ENCODE measurements around the gene MAK.

- no peak for TF ChIP-seq EZH2 (IDR thresholded peaks at IDR 0.05)
- no peak for TF ChIP-seq POLR2AphosphoS5 (IDR thresholded peaks at IDR 0.05; ENCODE audit: borderline replicate concordance, low read depth, low read length)
Measured at GRCh38 chr6:10736731-10737130, 101.6 kb downstream of the MAK start.
